Renal cortical epithelial cell (primary cell): ENCODE measurements around the gene PCMTD2. TPM values are rescaled to one million over a fixed set of nuclear protein-coding genes. Genes with fewer than 3 reads are reported as not detected.

Experiments
- DNase-seq: peaks from one replicate; pipeline ENCODE4 v3.0.0-alpha.2; 2011; ENCODE audit warnings: low read depth
- total RNA-seq: library from RNA; depleted of rRNA; stranded (reverse); fragments of >200 nt; gene quantifications from 2 replicates; pipeline ENCODE4 v1.2.3, GENCODE V29; 2014

PCMTD2 gene
- total RNA-seq, 1 donor from 2014 or later = 53.7 TPM

GRCh38 chr20:64238851-64239387 lies 16.6 kb upstream of the PCMTD2 start:
- no peak for DNase-seq

DNA sequence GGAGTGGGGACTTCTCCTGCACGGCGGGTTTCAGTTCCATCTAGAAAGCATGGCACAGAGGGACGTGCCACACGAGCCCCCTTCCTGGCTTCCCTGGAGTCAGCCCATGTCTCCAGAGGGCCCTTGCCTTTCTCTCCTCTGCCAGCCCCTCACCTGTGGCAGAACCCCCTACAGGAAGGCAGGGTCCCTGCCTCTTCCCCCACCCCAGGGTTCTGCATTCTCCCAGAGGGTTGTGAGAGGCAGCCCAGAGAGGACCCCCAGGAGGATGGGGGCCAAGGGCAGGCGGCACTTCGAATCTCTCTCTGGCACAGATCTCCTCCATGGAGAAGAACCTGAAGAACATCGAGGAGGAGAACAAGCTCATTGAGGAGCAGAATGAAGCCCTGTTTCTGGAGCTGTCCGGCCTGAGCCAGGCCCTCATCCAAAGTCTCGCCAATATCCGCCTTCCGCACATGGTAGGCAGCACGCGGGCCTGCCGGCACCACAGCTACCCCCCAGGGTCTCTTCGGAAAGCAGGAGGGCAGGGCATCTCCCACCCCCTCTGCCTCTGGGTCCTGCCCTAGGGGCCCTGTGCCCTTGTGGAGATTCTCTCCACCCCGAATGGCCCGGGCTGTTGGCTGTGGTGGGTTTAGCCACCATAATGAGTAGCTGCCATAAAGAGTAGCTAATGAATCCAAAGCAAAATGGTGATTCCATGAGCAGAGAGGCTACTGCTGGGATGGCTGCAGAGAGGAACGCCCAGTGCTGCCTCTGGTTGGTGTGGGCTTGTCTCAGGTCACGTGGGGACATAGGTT lies 15.9 kb upstream of the PCMTD2 start:
- no peak for DNase-seq

DNA sequence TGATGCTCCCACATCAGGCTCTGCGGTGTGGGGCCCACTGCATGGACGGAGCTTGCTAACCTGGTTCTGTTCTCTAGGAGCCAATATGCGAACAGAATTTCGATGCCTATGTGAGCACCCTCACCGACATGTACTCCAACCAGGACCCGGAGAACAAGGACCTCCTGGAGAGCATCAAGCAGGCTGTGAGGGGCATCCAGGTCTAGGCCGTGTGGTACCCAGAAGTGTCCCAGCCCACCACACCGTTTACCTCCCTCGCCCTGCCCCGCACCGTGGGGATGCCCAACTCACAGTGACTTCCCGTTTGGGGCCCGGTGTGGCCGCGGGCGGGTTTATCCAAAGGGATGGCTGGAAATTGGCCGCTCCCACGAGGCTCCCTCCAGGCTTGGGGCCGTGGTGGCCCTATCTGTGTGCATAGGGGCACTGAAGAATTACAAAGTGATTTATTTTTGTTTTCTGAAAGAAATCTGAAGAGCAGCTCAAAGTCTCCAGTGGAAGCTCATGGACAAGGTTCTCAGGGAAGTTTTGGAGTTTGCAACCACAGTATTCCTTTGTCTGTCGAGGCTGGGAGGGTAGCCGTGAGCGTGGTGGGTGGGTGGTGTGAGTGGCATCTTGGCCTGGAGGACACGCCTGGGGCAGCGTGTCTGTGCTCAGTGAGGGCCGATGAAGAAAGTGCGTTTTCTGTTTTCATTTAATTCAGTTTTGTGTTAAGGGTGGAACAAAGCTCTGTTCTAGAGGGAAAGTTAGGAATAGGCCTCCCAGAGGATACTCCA lies 15.1 kb upstream of the PCMTD2 start:
- DNase-seq = no peak

DNA sequence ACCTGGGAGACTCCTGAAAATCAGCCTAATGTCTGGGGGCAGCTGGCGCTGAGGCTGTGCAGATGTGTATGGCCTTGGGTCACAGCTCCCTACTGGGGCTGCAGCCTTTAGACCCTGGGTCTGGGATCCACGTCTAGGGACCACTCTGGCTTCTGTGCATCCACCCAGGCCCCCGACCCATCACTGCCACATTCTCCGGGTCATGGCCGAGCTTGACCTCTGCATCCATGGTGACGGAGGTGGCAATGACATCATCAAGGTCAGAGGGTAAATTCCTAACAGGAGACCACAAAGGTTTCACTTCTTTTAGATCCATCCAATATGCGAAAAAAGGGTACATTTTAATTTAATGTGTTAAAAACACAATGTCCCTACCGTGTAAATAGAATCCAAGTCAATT lies 14.5 kb upstream of the PCMTD2 start:
- no peak for DNase-seq

DNA sequence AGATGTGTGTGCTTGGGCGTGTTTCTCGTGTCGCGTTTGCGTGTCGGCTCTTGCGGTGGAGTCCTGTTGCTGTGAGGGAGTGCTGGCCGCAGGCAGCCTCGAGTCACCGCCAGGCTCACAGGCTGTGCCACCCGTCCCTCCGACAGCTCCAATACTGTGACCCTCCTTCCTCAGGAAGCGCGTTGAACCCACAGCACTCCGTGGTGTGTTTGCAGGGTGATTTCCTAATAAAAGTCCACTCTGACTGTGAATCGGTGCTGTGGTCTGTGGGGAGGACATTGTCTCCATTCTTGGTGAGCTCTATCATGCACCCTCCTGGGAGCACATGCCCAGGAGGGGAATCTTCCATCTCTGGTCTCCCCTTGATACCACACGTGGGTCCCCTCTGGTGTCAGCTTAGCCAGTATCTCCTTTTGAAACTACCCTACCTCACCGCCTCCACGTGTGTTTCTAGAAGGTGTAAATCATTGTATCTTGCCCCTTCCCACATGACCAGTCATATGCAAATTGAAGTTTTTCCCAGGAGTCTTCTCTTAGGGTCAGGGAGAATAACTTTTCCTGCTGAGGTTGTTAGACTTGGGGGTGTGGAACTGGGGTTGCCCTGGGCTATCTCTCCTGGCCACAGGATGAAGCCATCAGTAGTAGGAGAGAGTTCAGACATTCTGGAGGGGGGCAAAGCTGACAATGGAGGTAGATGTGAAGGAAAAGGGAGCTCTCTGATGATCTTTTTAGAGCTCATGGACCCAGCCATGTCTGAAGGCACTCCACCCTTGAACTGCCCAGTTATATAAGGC lies 13.3 kb upstream of the PCMTD2 start:
- DNase-seq = no peak

DNA sequence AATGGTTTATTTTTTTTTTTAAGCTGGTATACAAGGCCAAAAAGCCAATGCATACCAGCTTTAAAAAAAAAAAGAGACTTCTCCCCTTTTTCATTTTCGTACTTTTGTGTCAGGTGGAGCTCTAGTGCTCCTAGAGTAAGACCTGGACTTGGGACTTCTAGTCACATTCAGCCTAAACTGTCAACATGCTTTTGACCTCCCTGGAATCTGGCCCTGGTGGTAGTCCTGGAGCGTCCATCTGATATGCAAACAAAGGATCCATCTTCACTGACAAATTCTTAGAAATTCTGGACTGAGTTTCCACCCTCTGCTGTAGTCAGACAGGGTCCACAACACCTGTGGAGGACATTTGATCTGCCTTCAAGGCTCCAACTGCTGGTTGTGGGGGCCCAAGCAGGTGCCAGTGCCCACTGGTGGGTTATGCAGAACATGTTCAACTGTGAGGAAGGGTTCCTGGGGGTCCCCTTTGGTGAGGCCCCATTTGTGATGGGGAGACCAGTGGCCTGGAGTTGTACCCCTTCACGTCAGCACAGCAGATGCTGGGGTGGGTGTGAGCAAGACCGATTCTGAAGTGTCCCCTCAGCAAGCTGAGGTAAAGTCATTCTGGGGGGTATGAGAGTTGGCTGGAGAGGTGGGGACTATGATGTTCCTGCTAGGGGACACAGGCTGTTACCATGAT lies 12.6 kb upstream of the PCMTD2 start:
- DNase-seq = no peak

DNA sequence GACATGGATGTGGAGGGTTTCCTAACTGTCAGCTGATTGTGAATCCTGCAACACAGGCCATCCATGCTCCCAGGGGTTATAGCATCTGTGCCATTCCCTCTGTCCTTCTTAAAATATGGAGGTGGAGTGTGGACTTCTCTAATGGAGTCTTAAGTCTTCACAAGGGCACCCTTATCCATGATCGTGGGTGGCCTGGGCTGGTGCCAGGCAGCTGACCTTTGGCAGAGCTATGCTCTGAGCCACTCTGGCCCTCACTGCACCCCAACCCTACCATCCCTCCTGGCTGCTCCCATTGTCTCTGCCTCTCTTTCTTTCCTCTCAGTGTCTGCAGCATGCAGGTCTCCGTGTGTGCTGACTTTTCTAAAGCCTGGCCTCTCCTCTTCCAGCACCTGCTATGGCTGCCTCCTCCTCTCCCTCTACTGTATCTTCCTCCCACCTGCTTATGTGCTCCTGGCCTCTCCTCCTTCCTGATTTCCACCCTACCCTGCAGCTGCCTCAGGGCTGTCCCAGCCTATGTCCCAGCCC lies 11.2 kb upstream of the PCMTD2 start:
- DNase-seq = no peak

DNA sequence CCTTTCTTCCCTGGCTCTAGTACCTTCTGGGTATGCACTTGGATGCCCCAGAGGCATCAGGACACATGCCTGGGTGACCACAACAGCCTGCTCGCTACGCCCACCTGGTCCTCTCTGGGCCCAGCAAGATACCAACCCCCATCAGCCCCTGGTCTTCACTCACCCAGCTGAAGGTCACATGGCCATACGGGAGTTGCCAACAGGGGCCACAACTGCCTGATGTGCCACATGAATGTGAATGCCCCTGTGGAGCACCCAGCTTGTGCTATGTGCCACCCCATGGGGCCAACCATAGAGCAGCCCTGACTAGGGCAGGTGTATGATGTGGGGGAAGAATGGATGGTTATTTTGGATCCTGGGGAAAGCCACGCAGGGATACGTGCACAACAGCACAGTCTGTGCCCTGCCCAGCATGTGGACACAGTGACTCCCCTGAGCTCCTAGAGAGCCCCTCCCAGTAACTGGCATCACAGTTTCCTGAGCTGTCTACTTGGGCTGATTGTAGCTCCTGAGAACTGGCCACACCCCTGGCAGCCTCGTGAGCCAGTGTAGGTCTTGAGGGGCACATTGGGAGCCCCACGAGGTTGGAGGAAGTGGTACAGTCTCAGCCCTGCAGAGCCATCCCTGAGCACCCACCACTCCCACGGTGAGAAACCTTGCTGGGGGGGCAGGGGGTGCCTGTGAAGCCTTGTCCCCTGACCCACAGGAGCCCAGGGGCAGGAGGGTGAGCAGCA lies 10.5 kb upstream of the PCMTD2 start:
- DNase-seq = no peak

DNA sequence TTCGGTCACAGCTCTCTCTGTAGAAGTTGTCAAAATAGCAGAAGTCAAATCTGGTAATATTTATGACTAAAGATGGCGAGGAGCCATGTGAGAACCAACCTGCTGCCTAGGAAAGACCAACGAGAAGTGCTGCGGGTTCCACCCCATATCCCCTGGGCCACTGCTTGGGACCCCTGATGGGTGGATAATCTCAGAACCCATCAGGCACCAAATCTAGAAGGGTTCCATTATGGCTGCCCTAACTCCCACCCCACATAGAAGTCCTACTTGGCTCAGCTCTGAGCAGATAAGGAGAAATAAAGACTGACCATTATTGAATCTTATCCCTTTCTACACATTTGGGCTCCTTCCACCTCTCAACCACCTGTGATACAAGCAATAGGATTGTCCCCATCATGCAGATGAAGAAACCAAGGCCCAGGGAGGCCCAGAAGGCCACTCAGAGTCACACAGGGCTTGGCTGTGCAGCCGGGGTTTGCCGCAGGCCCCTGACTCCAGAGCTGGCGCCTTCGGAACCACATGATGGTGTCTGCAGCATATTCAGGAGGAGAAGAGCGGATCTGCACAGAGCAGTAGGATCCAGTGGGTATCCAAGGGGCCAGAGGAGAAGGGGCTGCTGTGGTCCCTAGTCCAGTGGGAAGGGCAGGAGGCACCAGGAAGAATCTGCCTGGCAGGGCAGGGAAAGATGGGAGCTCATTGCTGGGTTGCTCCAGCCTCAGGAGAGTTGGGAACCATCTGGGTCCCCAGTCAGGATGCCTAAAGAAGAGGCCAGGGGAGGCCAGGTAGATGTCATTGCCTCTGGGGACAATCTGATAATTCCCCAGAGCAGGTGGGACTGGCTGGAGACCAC lies 9.6 kb upstream of the PCMTD2 start:
- DNase-seq = no peak

DNA sequence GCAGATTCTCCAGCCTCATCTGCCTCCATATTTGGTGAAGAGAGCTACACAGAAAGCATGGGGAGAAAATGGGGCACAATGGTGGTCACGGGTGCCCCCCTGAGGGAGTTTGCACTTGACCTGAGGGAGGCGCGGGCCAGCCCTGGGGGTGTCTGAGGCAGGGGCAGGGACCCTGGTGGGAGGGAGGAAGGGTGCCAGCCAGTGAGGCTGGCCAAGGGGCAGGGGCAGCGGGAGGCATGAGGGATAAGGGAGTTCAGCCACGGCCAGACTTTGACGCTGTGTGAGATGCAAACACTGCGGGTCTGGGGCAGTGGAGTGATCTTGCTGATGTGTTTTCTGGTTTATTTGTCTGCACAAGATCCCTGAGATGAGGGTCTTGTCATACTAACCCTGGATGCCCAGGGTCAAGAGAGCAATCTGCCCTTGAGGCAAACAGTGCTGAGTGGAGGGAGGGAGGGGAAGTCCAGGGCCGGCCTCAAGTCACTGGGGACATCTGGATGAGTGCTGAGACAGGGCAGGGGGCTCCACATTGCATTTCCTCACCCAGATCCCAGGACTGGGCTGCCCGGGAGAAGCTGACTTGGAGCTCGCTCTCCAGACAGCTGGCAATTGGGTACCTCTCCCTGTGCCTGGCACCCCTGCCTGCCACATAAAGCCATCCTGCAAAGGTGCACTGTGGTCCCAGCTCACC lies 8.8 kb upstream of the PCMTD2 start:
- DNase-seq = no peak

DNA sequence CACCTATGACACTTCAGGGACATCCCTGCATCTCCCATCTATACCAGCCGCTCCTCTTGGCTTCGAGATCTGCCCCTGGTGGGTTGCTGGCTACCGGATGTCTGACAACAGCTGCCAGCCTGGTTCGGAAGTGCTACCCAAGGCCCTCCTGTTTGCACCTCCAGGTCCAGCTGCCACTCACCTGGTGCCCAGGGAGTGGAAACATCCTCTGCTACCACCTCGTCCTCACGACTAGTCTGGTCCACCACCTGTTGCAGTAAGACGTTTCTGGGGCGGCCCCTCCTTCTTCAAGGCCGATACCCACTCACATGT lies 8.3 kb upstream of the PCMTD2 start:
- DNase-seq = no peak

DNA sequence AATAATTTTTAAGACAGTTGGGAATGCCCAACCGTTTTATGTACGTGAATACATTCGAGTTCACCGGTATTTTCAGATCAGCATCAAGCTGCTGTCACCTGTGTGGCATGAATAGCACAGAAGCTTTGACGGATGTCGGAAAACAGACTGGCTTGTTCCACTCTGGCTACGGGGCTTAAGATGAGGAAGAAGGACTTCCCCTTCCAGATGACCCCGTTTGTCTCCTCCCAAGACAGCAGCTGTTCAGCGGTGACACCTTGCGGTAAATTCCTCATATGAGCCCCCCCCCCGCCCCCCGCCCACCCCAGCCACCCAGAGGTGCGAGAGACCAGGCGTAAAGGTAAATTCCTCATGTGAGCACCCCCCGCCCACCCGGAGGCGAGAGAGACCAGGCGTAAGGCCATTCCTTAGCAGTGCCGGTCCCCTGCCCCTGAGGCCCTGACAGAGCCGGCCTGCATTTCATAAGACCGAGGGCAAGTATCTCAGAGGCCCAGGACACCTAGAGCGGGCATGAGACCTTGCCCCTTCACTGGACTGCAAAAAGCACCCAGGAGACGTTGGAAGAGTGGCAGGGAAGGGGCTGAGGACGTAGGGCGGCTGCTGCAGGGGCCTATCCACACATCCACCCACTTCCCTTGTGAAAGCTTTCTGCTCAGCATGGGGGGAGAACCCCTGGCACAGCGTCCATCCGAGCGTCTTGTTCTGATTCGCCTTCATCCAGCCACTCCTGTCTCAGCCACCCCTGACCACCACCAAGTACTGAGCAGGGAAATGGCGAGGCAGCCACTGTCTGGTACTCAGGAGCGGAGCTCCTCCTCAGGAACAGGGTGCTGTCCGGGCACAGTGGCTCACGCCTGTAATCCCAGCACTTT lies 7.3 kb upstream of the PCMTD2 start:
- DNase-seq = no peak

DNA sequence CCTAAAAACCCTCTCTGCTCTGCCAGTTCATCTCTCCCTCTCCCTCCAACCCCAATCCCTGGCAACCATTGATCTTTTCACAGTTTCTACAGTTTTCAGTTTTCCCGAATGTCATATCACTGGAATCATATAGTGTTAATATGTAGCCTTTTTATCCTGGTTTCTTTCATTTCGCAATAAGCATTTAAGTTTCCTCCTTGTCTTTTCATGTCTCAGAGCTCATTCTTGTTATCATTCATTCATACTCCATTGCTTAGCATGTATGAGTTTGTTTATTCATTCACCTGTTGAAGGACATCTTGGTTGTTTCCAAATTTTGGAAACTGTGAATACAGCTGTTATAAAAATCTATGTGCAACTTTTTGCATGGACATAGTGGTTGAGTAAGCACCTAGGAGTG lies 5.5 kb upstream of the PCMTD2 start:
- DNase-seq = no peak

- DNase-seq = no peak
Observed at GRCh38 chr20:64253000-64253383, 2.6 kb upstream of the PCMTD2 start.

- peak; percentile 13 for DNase-seq
Observed at GRCh38 chr20:64253443-64253842, 2.1 kb upstream of the PCMTD2 start.

GRCh38 chr20:64254156-64254555 lies 1.4 kb upstream of the PCMTD2 start:
- no peak for DNase-seq

DNA sequence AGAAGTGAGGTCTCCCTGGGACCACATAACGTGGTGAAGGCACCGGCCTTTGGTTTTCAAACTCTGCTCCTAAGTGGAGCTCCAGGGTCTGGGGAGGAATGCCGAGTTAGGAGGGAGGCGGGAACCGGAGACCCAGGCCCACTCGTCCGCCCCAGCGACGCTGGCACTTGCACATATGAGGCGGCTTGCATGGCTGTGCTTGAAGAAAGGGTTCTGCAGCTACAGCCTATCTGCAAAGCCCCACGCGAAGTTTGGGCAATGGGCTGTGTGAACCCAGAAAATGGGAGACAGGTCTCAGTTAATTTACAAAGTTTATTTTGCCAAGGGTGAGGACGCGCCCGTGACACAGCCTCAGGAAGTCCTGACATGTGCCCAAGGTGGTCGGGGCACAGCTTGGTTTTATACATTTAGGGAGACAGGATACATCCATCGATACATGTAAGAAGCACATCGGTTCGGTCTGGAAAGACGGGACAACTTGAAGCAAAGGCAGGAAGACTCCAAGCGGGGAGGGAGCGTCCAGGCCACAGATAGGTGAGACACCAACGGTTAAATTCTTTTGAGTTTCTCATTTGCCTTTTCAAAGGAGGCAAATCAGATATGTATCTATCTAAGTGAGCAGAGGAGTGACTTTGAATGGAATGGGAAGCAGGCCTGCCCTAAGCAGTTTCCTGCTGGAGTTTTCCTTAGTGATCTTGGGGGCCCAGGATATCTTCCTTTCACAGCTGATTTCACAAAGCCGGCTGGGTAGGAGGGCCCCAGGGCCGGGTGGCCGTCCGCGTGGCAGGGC lies 782 bp upstream of the PCMTD2 start:
- no peak for DNase-seq
